GM12801 (cell line): ENCODE data around the gene MYBPHL.

ENCODE experiments used
- CTCF ChIP-seq: IDR thresholded peaks from one replicate; pipeline ENCODE4 v1.5.1; 2011; ENCODE audit warnings: control low read depth; ENCODE audit not compliant: insufficient read length; ENCODE audit errors: extremely low read depth

Gene MYBPHL

GRCh38 chr1:109306832-109307273 is at the start of gene MYBPHL:
TSS of gene MYBPHL (minus strand) at chr1:109307011. CDS start at chr1:109306991, 20 bp downstream.
- no peak for TF ChIP-seq CTCF

GRCh38 chr1:109356505-109356904 is 49.7 kb upstream of the MYBPHL start:
- no peak for TF ChIP-seq CTCF

GRCh38 chr1:109354929-109355328 is 48.1 kb upstream of the MYBPHL start:
- TF ChIP-seq CTCF, result no peak

GRCh38 chr1:109351457-109351856 is 44.6 kb upstream of the MYBPHL start:
- no peak for TF ChIP-seq CTCF

GRCh38 chr1:109350655-109351054 is 43.8 kb upstream of the MYBPHL start:
- no peak for TF ChIP-seq CTCF

- TF ChIP-seq CTCF, result no peak
Measured at GRCh38 chr1:109350182-109350581, 43.4 kb upstream of the MYBPHL start.

GRCh38 chr1:109347511-109347910 is 40.7 kb upstream of the MYBPHL start:
- TF ChIP-seq CTCF, result no peak
